Loucy (cell line): Measurements from ENCODE around the gene HSPG2.

Experiments used
- H2AFZ ChIP-seq: fragments of 200-600 bp; sonication (generic); 2 replicates; pipeline ENCODE4 v1.6.0; 2016; ENCODE audit warnings: antibody characterized with exemption, mild to moderate bottlenecking, low read length, moderate library complexity
- H3F3A ChIP-seq: fragments of 200-600 bp; 2 replicates; pipeline ENCODE4 v1.6.0; 2016; ENCODE audit warnings: antibody characterized with exemption, low read depth, mild to moderate bottlenecking
- H3K27me3 ChIP-seq: fragments of 200-600 bp; sonication (generic); 2 replicates; pipeline ENCODE4 v1.6.1; 2014; ENCODE audit warnings: low read length, mild to moderate bottlenecking; ENCODE audit not compliant: insufficient read depth, poor library complexity, severe bottlenecking
- H3K36me3 ChIP-seq: fragments of 200-600 bp; sonication (generic); 2 replicates; pipeline ENCODE4 v1.6.1; 2016; ENCODE audit warnings: low read length; ENCODE audit not compliant: insufficient read depth
- H3K4me1 ChIP-seq: fragments of 200-600 bp; sonication (generic); 2 replicates; pipeline ENCODE4 v1.5.1; 2014; ENCODE audit warnings: low read length, mild to moderate bottlenecking; ENCODE audit not compliant: insufficient read depth, poor library complexity, severe bottlenecking
- H3K4me2 ChIP-seq: fragments of 200-600 bp; sonication (generic); 2 replicates; pipeline ENCODE4 v1.6.0; 2014; ENCODE audit warnings: antibody characterized with exemption, low read length, low read depth, mild to moderate bottlenecking; ENCODE audit not compliant: poor library complexity, severe bottlenecking
- H3K4me3 ChIP-seq: fragments of 200-600 bp; sonication (generic); 2 replicates; pipeline ENCODE4 v1.5.1; 2014; ENCODE audit warnings: low read length, mild to moderate bottlenecking, mixed read lengths; ENCODE audit not compliant: poor library complexity, severe bottlenecking
- H3K79me2 ChIP-seq: fragments of 200-600 bp; sonication (generic); 2 replicates; pipeline ENCODE4 v1.6.1; 2014; ENCODE audit warnings: low read length; ENCODE audit not compliant: insufficient read depth
- H3K9ac ChIP-seq: fragments of 200-600 bp; sonication (generic); 2 replicates; pipeline ENCODE4 v1.6.0; 2014; ENCODE audit warnings: mild to moderate bottlenecking, low read depth, low read length, moderate library complexity; ENCODE audit not compliant: poor library complexity, severe bottlenecking
- H3K9me2 ChIP-seq: fragments of 200-600 bp; sonication (generic); replicated peaks from 2 replicates; pipeline ENCODE4 v1.6.1; 2016; ENCODE audit warnings: low read depth, low read length, mixed read lengths
- H3K9me3 ChIP-seq: fragments of 200-600 bp; sonication (generic); 2 replicates; pipeline ENCODE4 v1.6.1; 2014; ENCODE audit warnings: mild to moderate bottlenecking, antibody characterized with exemption, low read length, low read depth; ENCODE audit not compliant: insufficient read depth
- H4K20me1 ChIP-seq: fragments of 200-600 bp; sonication (generic); 2 replicates; pipeline ENCODE4 v1.6.0; 2014; ENCODE audit warnings: antibody characterized with exemption, low read length, mild to moderate bottlenecking; ENCODE audit not compliant: insufficient read depth, poor library complexity, severe bottlenecking
- EZH2phosphoT487 ChIP-seq: fragments of 200-600 bp; IDR thresholded peaks from 2 replicates; pipeline ENCODE4 v1.6.1; 2018; ENCODE audit warnings: antibody characterized with exemption, mild to moderate bottlenecking, moderate library complexity, borderline replicate concordance
- TF ChIP-seq, protein P1 (sequence below): fragments of 200-600 bp; sonication (generic); conservative IDR thresholded peaks from 2 replicates; pipeline ENCODE4 v1.5.1; 2014; ENCODE audit warnings: mild to moderate bottlenecking, antibody characterized with exemption, low read length

HSPG2 gene

DNA sequence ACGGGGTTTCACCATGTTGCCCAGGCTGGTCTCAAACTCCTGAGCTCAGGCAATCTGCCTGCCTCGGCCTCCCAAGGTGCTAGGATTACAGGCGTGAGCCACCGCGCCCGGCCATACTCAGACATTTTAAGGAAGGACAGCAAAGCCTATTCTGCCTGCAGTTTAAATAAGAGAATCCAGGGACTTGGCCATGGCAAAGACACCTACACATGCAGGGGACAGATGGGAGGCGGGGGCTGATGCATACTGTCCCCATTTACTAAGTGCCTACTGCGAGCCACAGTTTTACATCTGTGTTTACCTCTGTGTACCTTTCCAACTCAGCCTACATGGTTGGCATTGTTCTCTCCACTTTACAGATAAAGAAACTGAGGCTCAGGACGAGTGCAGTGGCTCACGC, 99.6 kb downstream of the HSPG2 start:
- H4K20me1 ChIP-seq = no peaks in the 10 kb centered on the region
- H3F3A ChIP-seq = no peaks in the 10 kb centered on the region
- H3K4me1 ChIP-seq = no peaks in the 10 kb centered on the region
- TF ChIP-seq EZH2phosphoT487 = no peak
- TF ChIP-seq, protein P1, sequence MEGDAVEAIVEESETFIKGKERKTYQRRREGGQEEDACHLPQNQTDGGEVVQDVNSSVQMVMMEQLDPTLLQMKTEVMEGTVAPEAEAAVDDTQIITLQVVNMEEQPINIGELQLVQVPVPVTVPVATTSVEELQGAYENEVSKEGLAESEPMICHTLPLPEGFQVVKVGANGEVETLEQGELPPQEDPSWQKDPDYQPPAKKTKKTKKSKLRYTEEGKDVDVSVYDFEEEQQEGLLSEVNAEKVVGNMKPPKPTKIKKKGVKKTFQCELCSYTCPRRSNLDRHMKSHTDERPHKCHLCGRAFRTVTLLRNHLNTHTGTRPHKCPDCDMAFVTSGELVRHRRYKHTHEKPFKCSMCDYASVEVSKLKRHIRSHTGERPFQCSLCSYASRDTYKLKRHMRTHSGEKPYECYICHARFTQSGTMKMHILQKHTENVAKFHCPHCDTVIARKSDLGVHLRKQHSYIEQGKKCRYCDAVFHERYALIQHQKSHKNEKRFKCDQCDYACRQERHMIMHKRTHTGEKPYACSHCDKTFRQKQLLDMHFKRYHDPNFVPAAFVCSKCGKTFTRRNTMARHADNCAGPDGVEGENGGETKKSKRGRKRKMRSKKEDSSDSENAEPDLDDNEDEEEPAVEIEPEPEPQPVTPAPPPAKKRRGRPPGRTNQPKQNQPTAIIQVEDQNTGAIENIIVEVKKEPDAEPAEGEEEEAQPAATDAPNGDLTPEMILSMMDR = no peak
- H3K4me3 ChIP-seq = no peak overlapping the region
- H3K36me3 ChIP-seq = no peaks in the 10 kb centered on the region
- no peaks in the 10 kb centered on the region for H3K79me2 ChIP-seq
- no peak overlapping the region for H3K9ac ChIP-seq
- no peaks in the 10 kb centered on the region; the same call in 1 of the 2 replicates for H3K9me3 ChIP-seq
- no peak overlapping the region for H3K4me2 ChIP-seq
- H3K9me2 ChIP-seq = no peaks in the 10 kb centered on the region
- H2AFZ ChIP-seq = no peak overlapping the region
- no peaks in the 10 kb centered on the region for H3K27me3 ChIP-seq

- no peak for TF ChIP-seq EZH2phosphoT487
- TF ChIP-seq, protein P1 = no peak
These were observed 100.4 kb downstream of the HSPG2 start for GRCh38 chr1:21836729-21837128.

DNA sequence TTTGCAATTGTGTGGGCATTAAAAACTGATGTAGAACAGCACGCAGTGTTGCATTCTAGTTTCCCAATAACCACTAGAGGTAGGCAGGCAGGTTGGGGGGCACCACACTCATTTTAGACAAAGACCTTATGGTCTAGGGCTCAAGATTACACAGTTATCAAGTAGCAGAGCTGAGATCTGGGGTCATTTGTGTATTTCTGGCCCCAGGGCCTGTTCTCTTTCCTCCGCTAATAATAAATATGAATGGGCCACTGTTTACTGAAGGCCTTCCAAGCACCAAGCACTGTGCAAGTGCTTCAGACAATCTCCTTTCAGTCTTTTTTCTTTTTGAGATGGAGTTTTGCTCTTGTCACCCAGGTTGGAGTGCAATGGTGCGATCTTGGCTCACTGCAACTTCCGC, 101.1 kb downstream of the HSPG2 start:
- no peaks in the 10 kb centered on the region; the same call in 1 of the 2 replicates for H3K9me3 ChIP-seq
- no peak overlapping the region for H3K4me2 ChIP-seq
- no peak overlapping the region for H3K9ac ChIP-seq
- no peak overlapping the region for H2AFZ ChIP-seq
- H3K36me3 ChIP-seq = no peaks in the 10 kb centered on the region
- no peaks in the 10 kb centered on the region for H3K27me3 ChIP-seq
- no peaks in the 10 kb centered on the region for H3K9me2 ChIP-seq
- TF ChIP-seq, protein P1 = no peak
- TF ChIP-seq EZH2phosphoT487 = no peak
- no peaks in the 10 kb centered on the region for H4K20me1 ChIP-seq
- H3F3A ChIP-seq = no peaks in the 10 kb centered on the region
- no peak overlapping the region for H3K4me3 ChIP-seq
- H3K4me1 ChIP-seq = no peaks in the 10 kb centered on the region
- H3K79me2 ChIP-seq = no peaks in the 10 kb centered on the region

More at GRCh38 chr1:21836729-21837128, 100.4 kb downstream of the HSPG2 start:
- Histone ChIP-seq H3K4me2 (no peak overlapping the region), H4K20me1 (no peaks in the 10 kb centered on the region), H3K27me3 (no peaks in the 10 kb centered on the region), H3K9ac (no peak overlapping the region), H3K79me2 (no peaks in the 10 kb centered on the region), H3K36me3 (no peaks in the 10 kb centered on the region), H3F3A (no peaks in the 10 kb centered on the region), H3K4me3 (no peak overlapping the region), H2AFZ (no peak overlapping the region), H3K9me2 (no peaks in the 10 kb centered on the region), H3K9me3 (no peaks in the 10 kb centered on the region; the same call in 1 of the 2 replicates), H3K4me1 (no peaks in the 10 kb centered on the region)
